HG03575 (cell line): ENCODE measurements around the gene TGFA.

Source experiments
- ATAC-seq: cut with Tn5 transposase; IDR thresholded peaks from one replicate; pipeline ENCODE4 v1.9.1; 2021; ENCODE audit not compliant: unreplicated experiment, insufficient number of reproducible peaks, low FRiP score; ENCODE audit errors: extremely low read depth

TGFA gene

GRCh38 chr2:70553584-70554337 lies at the start of gene TGFA:
TGFA (minus strand) TSS chr2:70553826; CDS start chr2:70553767, 59 bp downstream.
- ATAC-seq = no peak

DNA sequence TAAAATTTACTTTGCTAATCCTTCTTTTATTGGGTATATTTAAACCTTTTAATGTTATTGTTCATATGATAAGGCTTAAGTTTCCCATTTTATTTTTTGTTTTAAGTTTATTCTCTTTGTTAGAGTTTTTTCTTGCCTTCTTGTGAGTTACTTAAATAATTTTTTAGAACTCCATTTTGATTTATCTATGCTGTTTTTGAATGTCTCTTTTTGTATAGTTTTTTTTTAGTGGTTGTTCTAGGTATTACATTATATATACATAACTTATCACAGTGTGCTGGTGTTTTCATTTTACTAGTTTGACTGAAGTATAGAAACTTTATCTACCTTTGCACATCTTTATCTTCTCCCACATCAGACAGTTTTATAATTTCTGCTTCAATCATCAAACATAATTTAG lies 49.4 kb upstream of the TGFA start:
- ATAC-seq = no peak

- ATAC-seq = no peak
Measured at GRCh38 chr2:70598197-70598596, 44.6 kb upstream of the TGFA start.

- ATAC-seq = no peak
Measured at GRCh38 chr2:70596739-70597138, 43.1 kb upstream of the TGFA start.

- no peak for ATAC-seq
Measured at GRCh38 chr2:70596293-70596692, 42.7 kb upstream of the TGFA start.

DNA sequence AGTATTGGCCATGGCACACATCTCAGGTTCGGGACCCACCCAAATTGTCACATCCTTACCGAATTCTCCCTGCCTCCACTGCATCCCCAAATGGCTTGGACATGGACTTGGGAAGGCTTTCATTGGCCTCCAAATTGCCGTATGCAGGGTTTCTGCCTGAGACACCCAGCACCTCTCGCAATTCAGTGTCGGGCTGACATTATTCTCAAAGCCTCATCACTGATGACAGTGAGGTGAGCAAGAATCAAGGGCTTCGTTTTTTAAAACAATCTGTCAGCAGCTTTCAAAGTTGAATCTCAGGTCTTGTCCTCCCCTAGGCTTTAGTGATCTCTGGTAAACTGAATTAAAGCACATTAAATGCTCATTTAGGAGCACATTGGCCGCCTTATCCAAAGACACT lies 29.5 kb upstream of the TGFA start:
- ATAC-seq = no peak

DNA sequence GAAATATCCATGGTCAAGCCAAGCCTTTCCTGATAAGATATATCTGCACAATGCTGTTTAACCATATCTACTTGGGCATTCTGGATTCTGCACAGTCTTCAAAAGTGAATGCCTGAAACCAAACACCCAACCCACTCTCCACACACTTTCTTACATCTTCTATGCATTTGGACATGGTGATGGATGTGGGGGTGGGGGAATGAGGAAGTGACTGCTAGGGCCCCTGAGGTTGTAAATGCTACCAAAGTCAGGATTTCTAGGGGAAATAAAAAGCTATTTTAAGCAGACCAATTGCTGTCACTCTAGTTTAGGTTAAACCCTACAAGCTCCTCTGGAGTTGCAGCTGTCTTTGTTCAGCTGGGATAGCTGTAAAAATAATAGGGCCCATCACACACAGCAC lies 26.7 kb upstream of the TGFA start:
- no peak for ATAC-seq

DNA sequence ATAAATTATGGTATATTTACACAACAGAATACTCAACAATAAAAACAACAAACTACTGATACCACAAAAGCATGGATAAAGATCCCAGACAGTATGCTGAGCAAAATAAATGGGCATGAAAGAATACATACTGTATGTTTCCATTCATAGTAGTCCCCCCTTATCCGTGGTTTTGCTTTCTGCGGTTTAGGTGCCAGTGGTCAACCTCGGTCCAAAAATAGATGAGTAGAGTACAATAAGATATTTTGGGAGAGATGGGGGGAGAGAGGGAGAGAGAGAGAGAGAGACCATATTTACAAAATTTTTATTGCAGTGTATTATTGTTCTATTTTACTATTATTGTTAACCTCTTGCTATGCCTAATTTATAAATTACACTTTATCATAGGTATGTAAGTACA lies 21.0 kb upstream of the TGFA start:
- ATAC-seq = no peak

- ATAC-seq = no peak
Measured at GRCh38 chr2:70574109-70574508, 20.5 kb upstream of the TGFA start.

DNA sequence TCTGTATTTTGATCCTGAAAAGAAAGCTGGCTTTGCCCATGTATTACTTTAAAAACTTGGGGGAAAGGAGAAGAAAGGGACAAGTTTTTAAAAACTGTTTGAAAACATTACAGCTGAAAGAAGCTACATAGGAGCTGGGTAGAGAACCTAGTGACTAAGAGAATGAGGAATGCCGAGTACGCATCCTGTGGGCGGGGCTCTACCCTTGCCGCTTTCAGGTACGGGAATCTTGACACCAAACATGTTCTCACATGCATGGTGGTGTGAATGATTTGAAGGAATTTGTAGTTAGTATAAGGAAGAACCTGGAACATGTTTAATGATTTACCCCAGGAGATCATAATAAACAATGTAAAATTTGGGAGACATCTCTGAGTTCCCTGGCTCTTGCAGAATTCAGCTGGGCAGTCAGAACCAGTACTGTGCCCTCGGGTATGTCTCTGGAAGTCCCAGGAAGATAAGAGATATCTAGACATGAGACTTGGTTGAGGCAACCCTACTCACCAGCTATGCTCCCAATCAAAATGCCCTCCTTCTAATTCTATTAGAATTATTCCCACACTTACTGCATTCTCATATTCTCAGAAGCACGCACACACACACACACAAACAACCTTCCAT lies 16.5 kb upstream of the TGFA start:
- no peak for ATAC-seq

DNA sequence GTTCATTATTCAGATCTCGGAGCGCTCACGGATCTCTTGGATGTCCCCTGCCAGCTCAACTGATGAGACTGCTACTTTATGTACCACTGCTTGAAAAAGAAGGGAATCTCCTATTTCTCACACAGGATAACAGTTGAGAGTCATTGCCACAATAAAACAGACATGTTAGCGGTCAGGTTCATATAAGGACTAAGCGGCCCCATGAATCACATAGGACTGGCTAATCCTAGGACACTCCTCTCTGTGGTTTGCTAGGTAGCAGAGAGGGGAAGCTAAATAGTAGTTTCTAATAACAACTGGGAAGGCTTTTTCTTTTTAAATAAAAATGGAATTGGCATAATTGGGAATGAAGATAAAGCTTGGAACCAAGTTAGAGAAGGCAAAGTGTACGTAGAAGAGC lies 15.9 kb upstream of the TGFA start:
- no peak for ATAC-seq

GRCh38 chr2:70566906-70567305 lies 13.3 kb upstream of the TGFA start:
- ATAC-seq = no peak

DNA sequence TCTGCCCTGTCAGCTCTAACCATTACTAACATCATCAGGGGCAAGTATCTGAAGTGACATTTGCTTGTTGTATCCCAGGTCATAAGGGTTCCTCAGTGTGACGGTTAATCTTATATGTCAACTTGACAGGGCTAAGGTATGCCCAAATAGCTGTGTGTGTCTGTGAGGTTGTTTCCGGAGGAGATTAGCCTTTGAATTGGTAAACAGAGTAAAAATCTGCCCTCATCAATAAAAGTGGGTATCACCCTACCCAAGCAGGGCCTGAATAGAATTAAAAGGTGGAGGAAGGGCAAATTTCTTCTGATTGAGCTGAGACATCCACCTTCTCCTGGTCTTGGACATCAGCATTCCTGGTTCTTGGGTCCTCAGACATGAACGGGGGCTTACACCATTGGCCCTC lies 12.8 kb upstream of the TGFA start:
- ATAC-seq = no peak

- no peak for ATAC-seq
Measured at GRCh38 chr2:70565039-70565731, 11.6 kb upstream of the TGFA start.

GRCh38 chr2:70561893-70562292 lies 8.3 kb upstream of the TGFA start:
- no peak for ATAC-seq

DNA sequence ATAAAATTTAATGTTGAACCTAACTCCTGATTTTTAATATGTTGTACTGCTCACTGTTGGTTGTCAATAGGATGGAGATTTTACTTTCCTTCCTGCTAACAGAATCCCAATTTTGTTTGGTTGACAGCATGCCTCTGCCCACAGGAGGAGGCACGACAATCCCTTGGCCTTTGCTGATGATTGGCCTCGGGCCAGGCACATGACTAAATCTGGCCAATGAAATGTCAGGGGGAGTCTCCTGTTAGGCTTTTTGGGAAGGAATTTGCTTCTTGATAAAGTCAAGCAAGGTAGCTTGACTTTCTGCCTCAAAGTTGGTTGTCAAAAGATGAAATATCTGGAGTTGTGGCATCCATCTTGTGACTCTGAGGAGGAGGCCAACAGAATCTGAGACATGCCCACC lies 6.8 kb upstream of the TGFA start:
- ATAC-seq = no peak

GRCh38 chr2:70560040-70560439 lies 6.4 kb upstream of the TGFA start:
- no peak for ATAC-seq

- ATAC-seq = no peak
Measured at GRCh38 chr2:70558195-70558808, 4.7 kb upstream of the TGFA start.

DNA sequence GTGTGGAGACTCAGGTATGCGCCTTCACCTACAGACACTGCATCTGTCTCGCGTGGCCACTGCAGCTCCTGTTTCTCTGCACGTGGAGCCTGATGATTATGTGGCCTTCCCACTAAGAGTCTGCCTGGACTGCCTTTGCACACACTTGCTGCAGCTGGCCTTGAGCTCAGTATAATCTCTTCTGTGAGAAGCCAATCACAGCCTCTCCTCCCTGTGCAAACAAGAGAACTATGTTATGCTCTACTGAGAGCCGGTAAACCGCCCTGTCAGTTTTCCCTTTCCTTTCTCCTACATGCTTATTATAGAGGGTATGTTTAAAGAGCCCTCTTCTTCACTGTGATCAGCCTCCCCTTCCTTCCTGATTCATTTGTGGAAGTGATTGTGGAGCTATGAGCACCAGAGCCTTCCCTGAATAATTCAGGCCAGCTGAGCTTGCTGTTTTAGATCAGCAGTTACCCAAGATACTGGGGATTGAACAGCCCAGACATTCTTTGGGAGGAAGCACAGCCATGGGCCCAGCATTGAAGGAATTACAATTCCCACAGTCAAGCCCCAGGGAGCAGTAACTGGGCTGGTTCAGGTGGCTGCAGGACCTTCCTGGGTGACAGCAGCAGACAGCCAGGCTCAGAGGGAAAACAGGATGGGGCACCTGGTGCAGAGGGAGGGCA lies 3.7 kb upstream of the TGFA start:
- no peak for ATAC-seq
